Naive thymus-derived CD4-positive, alpha-beta T cell (primary cell): ENCODE results near the gene PRRC2C. TPM values are rescaled to one million over a fixed set of nuclear protein-coding genes. Genes with fewer than 3 reads are reported as not detected.

ENCODE experiments used
- ATAC-seq: fragments of 150-1000 bp; cut with Tn5 transposase; 2 replicates; pipeline ENCODE4 v1.10.0; 2021; ENCODE audit warnings: mild to moderate bottlenecking, moderate library complexity
- CTCF ChIA-PET: fragments of 350-600 bp; sonication (Branson Sonifier 250); formaldehyde crosslinking; loops from one replicate; lab custom pipeline; 2021; ENCODE audit warnings: antibody characterized with exemption; lab: Charles Lee
- POLR2A ChIA-PET: fragments of 350-600 bp; sonication (Branson Sonifier 250); formaldehyde crosslinking; loops from one replicate; lab custom pipeline; 2021; ENCODE audit warnings: antibody characterized with exemption, inconsistent platforms; lab: Charles Lee
- DNase-seq, 9 donors: peaks; one replicate each; pipeline versions ENCODE4 v3.0.0 to v3.0.0-alpha.2; 2020 to 2022; ENCODE audit warnings: mixed read lengths in 1 of 9
- H3K27ac ChIP-seq: one replicate; pipeline ENCODE4 v1.7.0; 2013; ENCODE audit warnings: mild to moderate bottlenecking, low read depth, low read length, moderate library complexity
- H3K27me3 ChIP-seq, 2 donors: one replicate each; pipeline ENCODE4 v1.7.0; 2013; ENCODE audit warnings: low read length in 2 of 2, mild to moderate bottlenecking in 2 of 2, moderate library complexity in 2 of 2; ENCODE audit not compliant: control insufficient read depth in 2 of 2, insufficient read depth in 2 of 2
- H3K36me3 ChIP-seq, 3 experiments: 1 replicate in 2 of 3; 2 replicates in 1 of 3; pipeline ENCODE4 v1.7.0; 2013; ENCODE audit warnings: low read length in 3 of 3, mild to moderate bottlenecking in 3 of 3, moderate library complexity in 1 of 3; ENCODE audit not compliant: insufficient read depth in 3 of 3, control insufficient read depth in 2 of 3
- H3K4me1 ChIP-seq, 2 donors: one replicate each; pipeline ENCODE4 v1.7.0; 2013; ENCODE audit warnings: low read length in 2 of 2, mild to moderate bottlenecking in 2 of 2, moderate library complexity in 1 of 2; ENCODE audit not compliant: control insufficient read depth in 2 of 2, insufficient read depth in 2 of 2
- H3K4me3 ChIP-seq: 2 replicates; pipeline ENCODE4 v1.7.0; 2013; ENCODE audit warnings: mild to moderate bottlenecking, low read length
- H3K9me3 ChIP-seq, 3 experiments: 1 replicate in 2 of 3; 2 replicates in 1 of 3; pipeline ENCODE4 v1.7.0; 2013; ENCODE audit warnings: low read length in 3 of 3; ENCODE audit not compliant: control insufficient read depth in 2 of 3
- H3K27ac Mint-ChIP-seq, 9 donors: one replicate each; pipeline ENCODE4 v1.8.0; 2020 to 2022; ENCODE audit warnings: mixed read lengths in 9 of 9, mild to moderate bottlenecking in 8 of 9, moderate library complexity in 5 of 9, inconsistent platforms in 2 of 9
- H3K27me3 Mint-ChIP-seq, 5 donors: one replicate each; pipeline ENCODE4 v1.8.0; 2021 to 2022; ENCODE audit warnings: mixed read lengths in 5 of 5, mild to moderate bottlenecking in 1 of 5
- H3K36me3 Mint-ChIP-seq, 5 donors: one replicate each; pipeline ENCODE4 v1.8.0; 2020 to 2022; ENCODE audit warnings: mixed read lengths in 5 of 5, mild to moderate bottlenecking in 3 of 5, inconsistent platforms in 1 of 5
- H3K4me1 Mint-ChIP-seq, 7 donors: one replicate each; pipeline ENCODE4 v1.8.0; 2020 to 2022; ENCODE audit warnings: mixed read lengths in 7 of 7, mild to moderate bottlenecking in 3 of 7, inconsistent platforms in 1 of 7
- H3K4me3 Mint-ChIP-seq, 10 donors: one replicate each; pipeline ENCODE4 v1.8.0; 2020 to 2022; ENCODE audit warnings: mild to moderate bottlenecking in 10 of 10, mixed read lengths in 10 of 10, moderate library complexity in 6 of 10, inconsistent platforms in 2 of 10
- H3K9me3 Mint-ChIP-seq, 11 donors: one replicate each; pipeline ENCODE4 v1.8.0; 2020 to 2022; ENCODE audit warnings: mixed read lengths in 11 of 11, mild to moderate bottlenecking in 4 of 11, inconsistent platforms in 1 of 11, moderate library complexity in 1 of 11
- intact Hi-C, 2 donors: fragments of 100-400 bp; cut with micrococcal nuclease; formaldehyde crosslinking; loops; one replicate each; pipeline ENCODE4 v1.15.1; 2023
- polyA plus RNA-seq, 2 donors: library from polyadenylated mRNA; unstranded; fragments of 300-500 nt; fragmentation: Illumina TruSeq; gene quantifications; one replicate each; pipeline ENCODE4 v1.2.3, GENCODE V29; 2021
- total RNA-seq, 6 experiments: library from RNA in 5 of 6; stranded (reverse) in 5 of 6; gene quantifications; 1 replicate in 5 of 6; 2 replicates in 1 of 6; pipeline ENCODE4 v1.2.3 and lab custom pipeline; 2021 to 2026

Gene PRRC2C
- total and polyA plus RNA-seq, 7 experiments from 2014 or later, result 45.2 to 341 (median 285) TPM

- no peaks in the 10 kb centered on the region for H3K27me3 ChIP-seq
- H3K4me1 ChIP-seq, result no peaks in the 10 kb centered on the region
- no peak overlapping the region for H3K27ac ChIP-seq
- no peaks in the 10 kb centered on the region for H3K4me1 Mint-ChIP-seq
- intact Hi-C loops, result no loop called here
- H3K36me3 ChIP-seq, result no peaks in the 10 kb centered on the region
- no peak overlapping the region for H3K4me3 Mint-ChIP-seq
- ATAC-seq (no peak), DNase-seq (no peak)
- no peak overlapping the region for H3K4me3 ChIP-seq
- ChIA-PET POLR2A (no interaction called here), CTCF (interaction anchor here (0.5 kb wide), 1 partner anchor 40 kb away, joined by 3 read pairs; no protein-coding TSS in a partner anchor)
- no peak overlapping the region for H3K27ac Mint-ChIP-seq
- H3K27me3 Mint-ChIP-seq, result peaks cover 0 to 4% (median 0%) of the 10 kb centered on the region in 5 donors
- no peaks in the 10 kb centered on the region for H3K36me3 Mint-ChIP-seq
- no peaks in the 10 kb centered on the region for H3K9me3 ChIP-seq
- no peaks in the 10 kb centered on the region for H3K9me3 Mint-ChIP-seq
Measured at GRCh38 chr1:171616586-171616985, 131.3 kb downstream of the PRRC2C start.

- Histone ChIP-seq H3K4me1 (no peaks in the 10 kb centered on the region), H3K9me3 (no peaks in the 10 kb centered on the region), H3K36me3 (no peaks in the 10 kb centered on the region), H3K4me3 (no peak within 1 kb of the TSS), H3K27me3 (peaks cover 0 to under 1% of the 10 kb centered on the region in 2 donors), H3K27ac (no peak within 1 kb of the TSS)
- no peaks in the 10 kb centered on the region for H3K4me1 Mint-ChIP-seq
- ATAC-seq (no peak), DNase-seq (no peak)
- no peaks in the 10 kb centered on the region for H3K9me3 Mint-ChIP-seq
- no peaks in the 10 kb centered on the region for H3K36me3 Mint-ChIP-seq
- ChIA-PET CTCF (no interaction called here), POLR2A (no interaction called here)
- H3K4me3 Mint-ChIP-seq, result no peak within 1 kb of the TSS
- peaks cover 0 to 7% (median 4%) of the 10 kb centered on the region in 5 donors for H3K27me3 Mint-ChIP-seq
- intact Hi-C loops, result no loop called here
- no peak within 1 kb of the TSS for H3K27ac Mint-ChIP-seq
Measured at GRCh38 chr1:171622152-171622462, 136.8 kb downstream of the PRRC2C start, which contains the start of gene MYOCOS. TSS of gene MYOCOS (plus strand) at chr1:171622243. CDS start at chr1:171623884, 1,641 bp downstream.

GRCh38 chr1:171623651-171624331, 138.5 kb downstream of the PRRC2C start:
- no peaks in the 10 kb centered on the region for H3K4me1 ChIP-seq
- no peaks in the 10 kb centered on the region for H3K36me3 ChIP-seq
- no peak overlapping the region for H3K4me3 ChIP-seq
- no peak for ATAC-seq
- Mint-ChIP-seq H3K4me1 (no peaks in the 10 kb centered on the region), H3K9me3 (no peaks in the 10 kb centered on the region), H3K27me3 (peaks cover 0 to 5% (median 3%) of the 10 kb centered on the region in 5 donors), H3K27ac (no peak overlapping the region), H3K36me3 (no peaks in the 10 kb centered on the region), H3K4me3 (no peak overlapping the region)
- no peaks in the 10 kb centered on the region for H3K9me3 ChIP-seq
- no peak for DNase-seq
- POLR2A ChIA-PET, result no interaction called here
- CTCF ChIA-PET, result no interaction called here
- intact Hi-C loops, result no loop called here
- H3K27ac ChIP-seq, result no peak overlapping the region
- H3K27me3 ChIP-seq, result peaks cover 0 to 4% of the 10 kb centered on the region in 2 donors

GRCh38 chr1:171625225-171625624, 139.9 kb downstream of the PRRC2C start:
- H3K9me3 Mint-ChIP-seq, result peaks cover 0 to 5% (median 0%) of the 10 kb centered on the region in 11 donors

GRCh38 chr1:171627020-171627419, 141.7 kb downstream of the PRRC2C start:
- ChIA-PET POLR2A (no interaction called here), CTCF (no interaction called here)
- peaks cover 0 to 5% (median 0%) of the 10 kb centered on the region in 11 donors for H3K9me3 Mint-ChIP-seq
- DNase-seq (no peak), ATAC-seq (no peak)
- no peaks in the 10 kb centered on the region for H3K36me3 ChIP-seq
- no peak overlapping the region for H3K4me3 ChIP-seq
- H3K4me1 ChIP-seq, result no peaks in the 10 kb centered on the region
- H3K27ac ChIP-seq, result no peak overlapping the region
- intact Hi-C loops, result no loop called here
- H3K36me3 Mint-ChIP-seq, result no peaks in the 10 kb centered on the region
- H3K4me3 Mint-ChIP-seq, result no peak overlapping the region
- H3K9me3 ChIP-seq, result no peaks in the 10 kb centered on the region
- H3K27ac Mint-ChIP-seq, result no peak overlapping the region
- H3K27me3 Mint-ChIP-seq, result peaks cover 14 to 20% (median 15%) of the 10 kb centered on the region in 5 donors
- H3K4me1 Mint-ChIP-seq, result no peaks in the 10 kb centered on the region
- peaks cover 0 to 4% of the 10 kb centered on the region in 2 donors for H3K27me3 ChIP-seq

More at GRCh38 chr1:171625225-171625624, 139.9 kb downstream of the PRRC2C start:
- Mint-ChIP-seq H3K4me1 (no peaks in the 10 kb centered on the region), H3K27me3 (peaks cover 8 to 15% (median 11%) of the 10 kb centered on the region in 5 donors), H3K27ac (no peak overlapping the region), H3K4me3 (no peak overlapping the region), H3K36me3 (no peaks in the 10 kb centered on the region)
- H3K36me3 ChIP-seq, result no peaks in the 10 kb centered on the region
- CTCF ChIA-PET, result no interaction called here
- no peak for ATAC-seq
- no peaks in the 10 kb centered on the region for H3K4me1 ChIP-seq
- no peaks in the 10 kb centered on the region for H3K9me3 ChIP-seq
- peaks cover 0 to 4% of the 10 kb centered on the region in 2 donors for H3K27me3 ChIP-seq
- no peak for DNase-seq
- no peak overlapping the region for H3K27ac ChIP-seq
- POLR2A ChIA-PET, result no interaction called here
- no peak overlapping the region for H3K4me3 ChIP-seq
- intact Hi-C loops, result no loop called here

- ChIA-PET POLR2A (no interaction called here), CTCF (no interaction called here)
- H3K9me3 ChIP-seq, result no peaks in the 10 kb centered on the region
- H3K36me3 Mint-ChIP-seq, result no peaks in the 10 kb centered on the region
- peaks cover 0 to 6% (median 0%) of the 10 kb centered on the region in 11 donors for H3K9me3 Mint-ChIP-seq
- no peaks in the 10 kb centered on the region for H3K4me1 Mint-ChIP-seq
- ATAC-seq, result no peak
- H3K4me3 Mint-ChIP-seq, result no peak overlapping the region
- DNase-seq, result no peak
- H3K27me3 ChIP-seq, result peaks cover 0 to 4% of the 10 kb centered on the region in 2 donors
- intact Hi-C loops, result no loop called here
- no peaks in the 10 kb centered on the region for H3K4me1 ChIP-seq
- no peak overlapping the region for H3K27ac ChIP-seq
- H3K4me3 ChIP-seq, result no peak overlapping the region
- no peak overlapping the region for H3K27ac Mint-ChIP-seq
- no peaks in the 10 kb centered on the region for H3K36me3 ChIP-seq
- H3K27me3 Mint-ChIP-seq, result peaks cover 15 to 20% (median 18%) of the 10 kb centered on the region in 5 donors
Measured at GRCh38 chr1:171628225-171628624, 142.9 kb downstream of the PRRC2C start.

GRCh38 chr1:171635661-171636060, 150.3 kb downstream of the PRRC2C start:
- Histone ChIP-seq H3K27ac (no peak overlapping the region), H3K4me1 (no peaks in the 10 kb centered on the region), H3K27me3 (no peaks in the 10 kb centered on the region), H3K9me3 (no peaks in the 10 kb centered on the region), H3K36me3 (no peaks in the 10 kb centered on the region), H3K4me3 (no peak overlapping the region)
- Mint-ChIP-seq H3K4me1 (peaks cover 0 to 9% (median 0%) of the 10 kb centered on the region in 7 donors), H3K27ac (no peak overlapping the region), H3K27me3 (peaks cover 1 to 7% (median 4%) of the 10 kb centered on the region in 5 donors), H3K4me3 (no peak overlapping the region), H3K36me3 (no peaks in the 10 kb centered on the region), H3K9me3 (peaks cover 0 to 6% (median 0%) of the 10 kb centered on the region in 11 donors)
- POLR2A ChIA-PET, result no interaction called here
- DNase-seq (no peak), ATAC-seq (no peak)
- intact Hi-C loops, result no loop called here
- CTCF ChIA-PET, result interaction anchor here (1.0 to 1.5 kb wide), 2 partner anchors 20 to 350 kb away, joined by 3 to 4 read pairs; no protein-coding TSS in a partner anchor
